HCT116 (cell line): ENCODE results near the gene PKIB. TPM values are rescaled to one million over a fixed set of nuclear protein-coding genes. Genes with fewer than 3 reads are reported as not detected.
"Not testable (repeated sequence)": the region's sequence is repeated elsewhere in the genome, so short reads cannot be mapped to it uniquely, and the experiment has no call there.

Experiments
- ATAC-seq: fragments of 200-7000 bp; cut with Tn5 transposase; 2 replicates; pipeline ENCODE4 v1.9.1; 2020; ENCODE audit warnings: mild to moderate bottlenecking, moderate library complexity
- BruUV-seq: library from RNA; stranded (reverse); fragments of 400-500 nt; replicated peaks from 2 replicates; lab custom pipeline; 2021; lab: Mats Ljungman, UMichigan
- CTCF ChIA-PET: fragments of 300-600 bp; sonication (Branson Sonifier 250); formaldehyde crosslinking; loops from one replicate; lab custom pipeline; 2021; ENCODE audit warnings: antibody characterized with exemption; lab: Charles Lee
- POLR2A ChIA-PET: fragments of 300-600, 350-600 bp; sonication (Branson Sonifier 250); formaldehyde crosslinking; loops from one replicate; lab custom pipeline; 2021; ENCODE audit warnings: antibody characterized with exemption; lab: Charles Lee
- RAD21 ChIA-PET, 2 experiments: fragments of 300-600 bp; sonication (Branson Sonifier 250); formaldehyde crosslinking; loops; one replicate each; lab custom pipeline; 2023; ENCODE audit warnings: low total read pairs in 2 of 2; ENCODE audit not compliant: uncharacterized antibody in 2 of 2, unreplicated experiment in 2 of 2, low non-redundant PET in 1 of 2; lab: Charles Lee
- DNase-seq: peaks from one replicate; pipeline ENCODE4 v3.0.0-alpha.2; 2010; ENCODE audit warnings: low read depth, low spot score
- H2AFZ ChIP-seq: fragments of 200-600 bp; shearing (Covaris generic), sonication (generic); 2 replicates; pipeline ENCODE4 v1.6.1; 2017; ENCODE audit warnings: low read depth, mixed run types, mixed read lengths, antibody characterized with exemption, low read length; ENCODE audit not compliant: poor library complexity, severe bottlenecking
- H3K27ac ChIP-seq: 2 replicates; pipeline ENCODE4 v1.5.1; 2012; ENCODE audit warnings: low read depth, low read length
- H3K27me3 ChIP-seq: fragments of 200-600 bp; sonication (generic); 2 replicates; pipeline ENCODE4 v1.6.1; 2016; ENCODE audit warnings: mixed run types, low read length, mixed read lengths; ENCODE audit not compliant: insufficient read depth
- H3K36me3 ChIP-seq, 2 experiments: fragments of 200-500 bp in 1 of 2; fragments of 200-600 bp in 1 of 2; sonication (Bioruptor generic) in 1 of 2; sonication (generic) in 1 of 2; 2 replicates each; pipeline versions ENCODE4 v1.5.1 to v1.6.1; 2014 to 2016; ENCODE audit warnings: low read length in 2 of 2, inconsistent platforms in 1 of 2, mixed read lengths in 1 of 2, mixed run types in 1 of 2; ENCODE audit not compliant: insufficient read depth in 2 of 2, control insufficient read depth in 1 of 2
- H3K4me1 ChIP-seq, 2 experiments: fragments of 200-600 bp in 1 of 2; sonication (generic) in 1 of 2; 2 replicates each; pipeline versions ENCODE4 v1.5.1 to v1.6.1; 2012 to 2017; ENCODE audit warnings: low read length in 2 of 2, inconsistent platforms in 1 of 2, mild to moderate bottlenecking in 1 of 2, mixed read lengths in 1 of 2, mixed run types in 1 of 2, moderate library complexity in 1 of 2; ENCODE audit not compliant: insufficient read depth in 2 of 2, control insufficient read depth in 1 of 2
- H3K4me2 ChIP-seq: fragments of 200-600 bp; sonication (generic); 2 replicates; pipeline ENCODE4 v1.6.1; 2017; ENCODE audit warnings: mixed run types, low read length, mixed read lengths
- H3K4me3 ChIP-seq, 2 experiments: fragments of 200-600 bp in 1 of 2; sonication (generic) in 1 of 2; replicated peaks in 1 of 2; 2 replicates each; pipeline ENCODE4 v1.5.1; 2011 to 2016; ENCODE audit warnings: low read length in 2 of 2, control low read depth in 1 of 2, low read depth in 1 of 2, mild to moderate bottlenecking in 1 of 2, mixed read lengths in 1 of 2, mixed run types in 1 of 2
- H3K79me2 ChIP-seq: fragments of 200-600 bp; sonication (generic); 2 replicates; pipeline ENCODE4 v1.6.1; 2017; ENCODE audit warnings: mild to moderate bottlenecking, mixed run types, low read length, moderate library complexity, mixed read lengths; ENCODE audit not compliant: insufficient read depth
- H3K9ac ChIP-seq: fragments of 200-600 bp; sonication (generic); 2 replicates; pipeline ENCODE4 v1.6.1; 2016; ENCODE audit warnings: low read length, mixed read lengths
- H3K9me2 ChIP-seq: fragments of 200-600 bp; sonication (generic), shearing (Covaris generic); 2 replicates; pipeline ENCODE4 v1.6.1; 2017; ENCODE audit warnings: mixed run types, mild to moderate bottlenecking, moderate library complexity; ENCODE audit not compliant: insufficient read depth
- H3K9me3 ChIP-seq, 2 experiments: fragments of 200-500 bp in 1 of 2; fragments of 200-600 bp in 1 of 2; sonication (Bioruptor generic) in 1 of 2; sonication (generic) in 1 of 2; 2 replicates each; pipeline ENCODE4 v1.6.1; 2014 to 2017; ENCODE audit warnings: low read length in 2 of 2, mixed read lengths in 2 of 2, inconsistent platforms in 1 of 2, low read depth in 1 of 2, mild to moderate bottlenecking in 1 of 2, mixed run types in 1 of 2, moderate library complexity in 1 of 2; ENCODE audit not compliant: control insufficient read depth in 1 of 2, insufficient read depth in 1 of 2
- H4K20me1 ChIP-seq: fragments of 200-600 bp; sonication (generic), shearing (Covaris generic); 2 replicates; pipeline ENCODE4 v1.6.1; 2017; ENCODE audit warnings: mixed run types, mild to moderate bottlenecking, moderate library complexity; ENCODE audit not compliant: insufficient read depth
- CTCF ChIP-seq, 3 experiments: fragments of 200-600 bp in 1 of 3; sonication (generic) in 1 of 3; IDR thresholded peaks in 2 of 3; conservative IDR thresholded peaks in 1 of 3; 2 replicates each; pipeline ENCODE4 v1.5.1; 2012 to 2017; ENCODE audit warnings: low read depth in 2 of 3, low read length in 2 of 3, antibody characterized with exemption in 1 of 3, borderline replicate concordance in 1 of 3, control low read depth in 1 of 3, mild to moderate bottlenecking in 1 of 3, mixed read lengths in 1 of 3, mixed run types in 1 of 3, moderate library complexity in 1 of 3; ENCODE audit not compliant: insufficient read depth in 1 of 3
- RAD21 ChIP-seq: IDR thresholded peaks from 2 replicates; pipeline ENCODE4 v1.6.1; 2012; ENCODE audit warnings: low read depth, mild to moderate bottlenecking
- intact Hi-C: fragments of 100-400 bp; cut with micrococcal nuclease; formaldehyde crosslinking; loops from 2 replicates; pipeline ENCODE4 v1.10.0; 2022
- total RNA-seq: library from RNA; stranded (reverse); gene quantifications from one replicate; pipeline ENCODE4 v1.2.1, GENCODE V29; 2021; ENCODE audit not compliant: unreplicated experiment

PKIB gene
- total RNA-seq, 1 experiment from 2014 or later, result 24.0 TPM

- RAD21 ChIA-PET, result interaction anchor here (0.9 to 1.2 kb wide), 2 partner anchors 94 to 95 kb away, joined by 3 read pairs; no protein-coding TSS in a partner anchor
Measured at GRCh38 chr6:122744247-122744646, 134.0 kb downstream of the PKIB start.

GRCh38 chr6:122744856-122745255, 134.7 kb downstream of the PKIB start:
- H4K20me1 ChIP-seq, H3K9me2 ChIP-seq, H3K9me3 ChIP-seq, H3K27me3 ChIP-seq, H3K9ac ChIP-seq, H3K4me2 ChIP-seq, DNase-seq, POLR2A ChIA-PET, H3K36me3 ChIP-seq, BruUV-seq, ATAC-seq, H3K4me3 ChIP-seq, H2AFZ ChIP-seq, H3K4me1 ChIP-seq, H3K27ac ChIP-seq, H3K79me2 ChIP-seq: not testable (repeated sequence)
- RAD21 ChIA-PET, result interaction anchor here in 1 of 2 experiments (1.2 kb wide), 1 partner anchor 95 kb away, joined by 3 read pairs; no protein-coding TSS in a partner anchor
- intact Hi-C loops, result loop anchor here (1.0 kb wide), 1 partner anchor 94 kb away; no protein-coding TSS in a partner anchor
- CTCF ChIA-PET, result interaction anchor here (1.1 to 3.2 kb wide), 5 partner anchors 19 to 94 kb away, joined by 3 to 30 read pairs (median 3); no protein-coding TSS in a partner anchor

More at GRCh38 chr6:122744247-122744646, 134.0 kb downstream of the PKIB start:
- H3K27me3 ChIP-seq, H3K27ac ChIP-seq, DNase-seq, POLR2A ChIA-PET, H3K9me2 ChIP-seq, H3K4me1 ChIP-seq, H2AFZ ChIP-seq, BruUV-seq, H3K36me3 ChIP-seq, H3K9me3 ChIP-seq, H4K20me1 ChIP-seq, H3K79me2 ChIP-seq, H3K9ac ChIP-seq, H3K4me3 ChIP-seq: not testable (repeated sequence)
- H3K4me2 ChIP-seq, result 0 out of 2 replicates have a peak overlapping the region, but pooled peaks have one; percentile 21
- CTCF ChIA-PET, result interaction anchor here (0.9 to 3.2 kb wide), 6 partner anchors 12 to 95 kb away, joined by 3 to 30 read pairs (median 4); no protein-coding TSS in a partner anchor
- intact Hi-C loops, result loop anchor here (1.0 kb wide), 1 partner anchor 95 kb away; no protein-coding TSS in a partner anchor
- peak; percentile 29 to 46 (median 42); a peak in 3 of 6 replicates for TF ChIP-seq CTCF (IDR thresholded peaks at IDR 0.05 in 2 of 3, conservative IDR thresholded peaks at IDR 0.05 in 1 of 3; ENCODE audit: borderline replicate concordance in 1 of 3, insufficient read depth in 1 of 3, low read depth in 2 of 3, low read length in 2 of 3)
- peak; percentile 53 for TF ChIP-seq RAD21
- ATAC-seq, result peak; percentile 49; the same call in 1 of the 2 replicates
